A549 treated with CpdA at 1 μM for 4 hours (cell line): Measurements from ENCODE around the gene DNAI2. TPM values are rescaled to one million over a fixed set of nuclear protein-coding genes. Genes with fewer than 3 reads are reported as not detected.

ENCODE experiments used
- total RNA-seq: library from RNA; stranded (reverse); fragments of 200-300 nt; extraction: Qiagen RNA extraction; gene quantifications from 5 replicates; pipeline ENCODE4 v1.2.3, GENCODE V29; 2022; ENCODE audit warnings: low read depth

The DNAI2 gene, protein sequence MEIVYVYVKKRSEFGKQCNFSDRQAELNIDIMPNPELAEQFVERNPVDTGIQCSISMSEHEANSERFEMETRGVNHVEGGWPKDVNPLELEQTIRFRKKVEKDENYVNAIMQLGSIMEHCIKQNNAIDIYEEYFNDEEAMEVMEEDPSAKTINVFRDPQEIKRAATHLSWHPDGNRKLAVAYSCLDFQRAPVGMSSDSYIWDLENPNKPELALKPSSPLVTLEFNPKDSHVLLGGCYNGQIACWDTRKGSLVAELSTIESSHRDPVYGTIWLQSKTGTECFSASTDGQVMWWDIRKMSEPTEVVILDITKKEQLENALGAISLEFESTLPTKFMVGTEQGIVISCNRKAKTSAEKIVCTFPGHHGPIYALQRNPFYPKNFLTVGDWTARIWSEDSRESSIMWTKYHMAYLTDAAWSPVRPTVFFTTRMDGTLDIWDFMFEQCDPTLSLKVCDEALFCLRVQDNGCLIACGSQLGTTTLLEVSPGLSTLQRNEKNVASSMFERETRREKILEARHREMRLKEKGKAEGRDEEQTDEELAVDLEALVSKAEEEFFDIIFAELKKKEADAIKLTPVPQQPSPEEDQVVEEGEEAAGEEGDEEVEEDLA
- total RNA-seq = 0.06 TPM in 1 of 5 replicates, not detected in the others

DNA sequence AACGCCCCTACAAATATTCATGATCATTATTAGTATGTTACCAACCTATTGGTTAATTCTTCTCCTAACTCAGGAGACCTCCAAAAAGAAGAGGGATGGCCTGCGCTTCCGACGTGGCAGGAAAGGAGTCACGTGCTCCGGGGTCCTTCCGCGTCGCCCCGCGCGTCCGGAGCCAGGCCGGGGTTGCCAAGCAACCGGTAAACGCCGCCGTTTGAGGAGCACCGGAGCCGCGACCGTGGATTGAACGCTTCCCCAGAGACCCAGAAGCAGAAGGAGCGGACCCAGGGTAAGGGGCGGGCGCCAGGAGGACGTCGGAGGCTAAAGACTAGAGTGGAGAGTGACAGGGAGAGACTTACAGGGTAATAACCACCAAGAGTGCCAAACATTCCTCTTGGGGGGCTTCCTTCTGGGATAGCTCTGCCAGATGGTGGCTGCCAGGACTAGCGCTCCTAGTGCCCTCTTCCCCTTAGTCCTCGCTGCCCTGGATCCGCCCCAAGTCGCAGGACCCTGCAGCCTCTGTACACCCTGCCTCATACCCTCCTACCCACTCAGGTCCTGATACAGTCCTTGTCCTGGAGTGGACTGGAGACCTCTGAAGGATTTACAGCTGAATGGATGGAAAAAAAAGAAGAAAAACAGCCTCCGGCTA, at the start of gene DNAI2:
Gene DNAI2 (plus strand): TSS at position 175 of the 649 bp plus-strand sequence. CDS start 7,584 bp downstream, outside the sequence.

DNA sequence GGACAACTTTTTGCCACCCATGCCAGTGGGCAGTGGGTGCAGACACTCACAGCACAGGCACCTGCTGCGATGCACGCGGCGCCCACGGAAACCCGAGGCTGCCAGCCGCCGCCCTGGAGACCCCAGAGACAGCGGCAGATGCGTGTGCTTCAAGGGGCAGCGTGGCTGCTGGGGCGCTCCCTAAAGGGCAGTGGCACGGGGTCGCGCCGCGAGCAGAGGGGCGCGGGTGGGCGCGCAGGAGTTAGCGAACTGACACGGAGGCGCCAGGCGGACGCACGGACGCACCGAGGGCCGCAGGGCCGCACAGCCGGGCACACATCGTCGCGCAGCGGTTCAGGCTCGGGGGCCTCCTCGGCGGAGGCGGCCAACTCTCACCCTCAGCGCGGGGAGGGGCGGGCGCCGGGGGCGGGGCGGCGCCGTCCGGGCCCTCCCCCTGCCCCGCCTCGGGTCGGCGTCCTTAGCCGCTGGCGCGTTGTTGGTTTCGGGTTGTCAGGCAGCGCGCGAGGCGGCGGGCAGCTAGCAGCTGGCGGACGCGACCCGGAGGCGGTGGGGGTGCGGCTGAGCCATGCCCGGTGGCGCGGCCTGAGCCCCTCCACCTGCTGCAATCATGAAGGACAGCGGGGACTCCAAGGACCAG, 51.8 kb downstream of the DNAI2 start, which contains the start of gene KIF19:
Gene KIF19 (plus strand): TSS at position 484 of the 637 bp plus-strand sequence. CDS start 124 bp downstream, at position 608.

DNA sequence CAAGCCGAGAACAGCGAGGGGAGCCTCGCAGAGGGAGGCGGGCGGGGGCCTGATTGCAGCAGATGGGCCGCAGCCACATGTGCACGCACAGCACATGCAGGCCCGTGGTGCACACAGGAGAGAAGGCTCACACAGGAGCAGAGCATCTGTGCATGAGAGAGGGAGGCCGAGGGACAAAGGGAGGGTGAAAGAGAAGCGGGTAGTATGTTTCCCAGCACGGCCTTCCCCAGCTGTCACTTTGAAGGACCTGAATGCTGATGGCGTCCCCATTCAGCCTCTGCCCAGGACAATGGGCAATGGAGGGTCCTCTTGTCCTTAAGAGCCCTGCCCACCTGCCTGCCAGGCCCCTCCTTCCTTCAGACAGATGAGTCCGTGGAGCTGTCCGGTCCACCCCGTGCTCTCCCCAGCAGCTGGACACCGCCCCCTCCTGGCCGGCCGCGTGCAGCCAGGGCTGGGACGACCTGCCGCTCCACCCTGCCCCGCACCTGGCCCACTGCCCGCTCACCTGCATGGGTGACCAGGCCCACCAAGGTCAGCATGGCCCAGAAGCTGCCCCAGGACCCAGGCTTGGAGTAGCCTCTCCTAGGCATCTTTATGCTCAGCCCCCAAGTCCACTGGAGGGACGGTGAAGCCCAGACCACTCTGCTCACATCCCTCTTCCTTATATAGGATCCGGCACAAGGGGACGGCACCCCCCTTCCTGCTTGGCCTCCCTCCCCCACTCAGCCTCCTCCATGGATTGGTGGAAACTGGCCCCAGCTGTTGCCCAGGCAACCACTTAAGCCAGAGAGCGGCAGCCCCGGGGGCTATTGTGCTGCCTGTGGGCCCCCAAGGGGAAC, 87.4 kb downstream of the DNAI2 start, which contains the start of gene BTBD17:
Gene BTBD17 (minus strand): TSS at position 639 of the 839 bp plus-strand sequence. CDS start 49 bp downstream, at position 590.

Other genes with a start within 250 kb of the DNAI2 start
- 2,654 to 3,300 TPM (median 2,879 TPM) in 5 replicates for gene RPL38, start 70.6 kb upstream of the DNAI2 start, total RNA-seq
- gene TTYH2, start 60.7 kb upstream of the DNAI2 start, total RNA-seq = 1.6 to 2.0 TPM (median 1.9 TPM) in 5 replicates
- gene KIF19, start 52.0 kb downstream of the DNAI2 start, total RNA-seq = 0.01 to 0.05 TPM in 2 of 5 replicates, not detected in the others
- not detected in 5 replicates for gene BTBD17, start 87.6 kb downstream of the DNAI2 start, total RNA-seq
- 0.03 TPM in 1 of 5 replicates, not detected in the others for gene GPR142, start 93.3 kb downstream of the DNAI2 start, total RNA-seq
- gene GPRC5C, start 157.9 kb downstream of the DNAI2 start, total RNA-seq = 56.4 to 90.7 TPM (median 82.3 TPM) in 5 replicates
- gene CD300A, start 192.4 kb downstream of the DNAI2 start, total RNA-seq = 0.05 TPM in 1 of 5 replicates, not detected in the others